Activated CD4-positive, alpha-beta T cell treated with anti-CD3 and anti-CD28 coated beads for 4 hours (primary cell): Measurements from ENCODE around the gene PBRM1.
"Not testable (repeated sequence)": the region's sequence is repeated elsewhere in the genome, so short reads cannot be mapped to it uniquely, and the experiment has no call there.

Experiments used
- DNase-seq, 2 donors: peaks; one replicate each; pipeline ENCODE4 v3.0.0-alpha.2; 2020

PBRM1 gene

DNA sequence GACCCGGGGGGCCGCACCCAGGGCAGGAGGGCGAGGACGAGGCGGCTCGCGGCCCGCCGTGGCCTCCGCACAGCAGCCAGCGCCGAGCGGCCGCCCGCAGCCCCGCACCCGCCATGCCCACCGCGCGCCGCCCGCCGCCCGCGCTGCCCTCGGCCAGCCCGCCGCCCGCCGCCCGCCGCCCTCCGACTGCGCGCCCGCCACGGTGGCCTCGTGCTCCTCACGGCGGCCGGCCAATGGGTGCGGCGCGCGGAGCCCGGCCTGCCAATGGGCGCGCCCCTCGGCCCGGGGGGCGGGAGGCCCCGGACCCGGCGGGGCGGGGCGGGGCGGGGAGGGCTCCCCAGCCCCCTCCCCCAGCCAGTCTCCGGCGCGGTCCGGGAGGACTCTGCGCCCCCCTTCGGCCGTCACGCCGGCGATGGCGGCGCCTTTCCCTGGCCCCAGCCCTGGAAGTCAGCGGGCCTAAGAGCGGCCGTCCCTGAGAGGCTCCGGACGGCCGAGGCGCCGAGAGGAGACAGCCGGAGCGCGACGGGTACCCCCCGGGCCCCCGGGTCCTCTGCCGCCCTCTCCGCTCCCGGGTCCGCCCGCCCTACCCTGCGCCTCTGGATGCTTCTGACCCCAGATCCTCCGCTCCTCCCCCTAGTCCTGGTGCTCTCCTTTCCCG, 152.0 kb downstream of the PBRM1 start, which contains the start of gene NT5DC2:
TSS of gene NT5DC2 (minus strand) at position 235 of the 658 bp plus-strand sequence. CDS start at position 115, 120 bp downstream.
- DNase-seq, result peak; percentile 57 to 65

DNA sequence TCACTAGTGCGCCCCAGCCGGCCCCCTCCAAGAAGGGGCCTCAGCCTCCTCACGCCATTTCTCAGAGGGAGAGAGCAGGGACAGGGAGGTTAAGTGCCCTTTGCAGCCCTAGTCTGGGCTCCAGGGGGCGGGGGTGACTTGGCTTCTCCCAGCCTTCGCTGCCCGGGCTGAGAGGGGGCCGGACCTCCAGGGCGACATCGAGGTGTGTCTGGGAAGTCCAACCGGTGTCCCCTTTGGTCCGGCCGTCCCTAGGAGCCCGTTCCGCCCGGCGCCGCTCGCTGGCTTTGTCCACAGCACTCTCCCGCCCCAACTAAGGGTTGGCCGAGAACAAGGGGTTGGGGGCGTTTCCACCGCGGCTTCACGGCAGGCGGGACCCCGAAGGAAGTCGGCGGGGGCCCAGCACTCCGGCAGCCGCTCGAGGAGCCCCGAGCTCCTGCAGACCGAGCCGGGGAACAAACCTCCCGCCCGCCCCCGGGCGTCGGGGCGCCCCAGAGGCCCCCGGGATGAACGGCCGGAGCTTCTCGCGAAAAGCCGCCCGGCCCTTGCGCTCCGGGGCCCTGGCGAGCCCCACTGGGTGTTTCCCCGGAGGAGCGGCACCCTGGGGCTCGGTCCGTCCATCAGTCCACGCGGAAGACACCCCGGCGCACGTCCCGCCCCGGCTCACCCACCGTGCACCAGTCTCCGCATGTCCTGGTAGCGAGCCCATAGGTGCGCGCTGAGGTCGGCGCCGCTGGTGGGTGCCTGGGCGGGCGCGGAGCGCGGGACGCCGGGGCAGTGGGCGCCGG, 152.7 kb downstream of the PBRM1 start:
- peak in 1 of 2 donors; percentile 22 for DNase-seq

DNA sequence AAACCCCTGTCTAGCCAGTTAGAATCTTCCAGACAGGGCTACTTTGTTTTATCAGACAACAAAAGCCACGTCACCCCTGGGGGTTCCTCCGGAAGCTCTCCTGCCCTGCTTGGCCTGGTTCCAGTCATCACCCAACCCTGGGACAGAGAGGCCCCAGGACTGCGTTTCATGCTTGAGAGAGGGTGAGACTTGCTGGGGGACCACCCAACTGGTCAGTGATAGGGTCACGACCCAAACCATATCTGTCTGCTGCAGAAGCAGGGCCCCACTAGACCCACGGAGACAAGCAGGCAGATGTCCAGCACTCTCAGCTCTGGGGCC, 153.2 kb downstream of the PBRM1 start:
- peak in 1 of 2 donors; percentile 26 for DNase-seq

DNA sequence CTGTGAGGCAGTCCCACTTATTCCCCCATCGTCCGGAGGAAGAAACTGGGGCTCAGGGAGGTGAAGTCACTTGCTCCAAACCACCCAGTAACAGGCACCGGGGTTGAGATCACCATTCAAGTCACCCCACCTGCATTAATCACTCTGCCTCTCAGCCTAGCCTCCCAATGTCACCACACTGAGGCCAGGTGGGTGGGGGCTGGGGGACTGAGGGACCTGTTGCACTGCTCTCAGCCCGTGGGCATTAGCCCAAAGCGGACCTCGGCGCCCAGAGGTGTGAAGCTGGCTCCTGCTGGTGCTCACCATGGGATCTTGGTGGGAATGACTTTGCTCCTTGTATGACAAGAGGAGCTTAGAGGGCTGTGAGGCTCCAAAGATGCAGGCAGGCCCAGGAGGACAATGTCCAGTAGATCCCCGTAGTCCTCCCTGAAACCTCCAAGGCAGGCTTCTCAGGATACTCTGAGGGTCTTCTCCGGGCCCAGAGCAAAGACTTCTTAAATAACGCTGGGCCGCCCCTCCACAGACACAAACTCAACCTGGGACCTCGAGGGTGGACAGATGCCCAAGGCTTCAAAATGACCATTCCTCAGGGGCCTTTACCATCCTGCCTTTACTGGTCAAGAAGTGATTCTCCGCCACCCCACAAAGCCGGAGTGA, 153.7 kb downstream of the PBRM1 start:
- DNase-seq, result no peak

DNA sequence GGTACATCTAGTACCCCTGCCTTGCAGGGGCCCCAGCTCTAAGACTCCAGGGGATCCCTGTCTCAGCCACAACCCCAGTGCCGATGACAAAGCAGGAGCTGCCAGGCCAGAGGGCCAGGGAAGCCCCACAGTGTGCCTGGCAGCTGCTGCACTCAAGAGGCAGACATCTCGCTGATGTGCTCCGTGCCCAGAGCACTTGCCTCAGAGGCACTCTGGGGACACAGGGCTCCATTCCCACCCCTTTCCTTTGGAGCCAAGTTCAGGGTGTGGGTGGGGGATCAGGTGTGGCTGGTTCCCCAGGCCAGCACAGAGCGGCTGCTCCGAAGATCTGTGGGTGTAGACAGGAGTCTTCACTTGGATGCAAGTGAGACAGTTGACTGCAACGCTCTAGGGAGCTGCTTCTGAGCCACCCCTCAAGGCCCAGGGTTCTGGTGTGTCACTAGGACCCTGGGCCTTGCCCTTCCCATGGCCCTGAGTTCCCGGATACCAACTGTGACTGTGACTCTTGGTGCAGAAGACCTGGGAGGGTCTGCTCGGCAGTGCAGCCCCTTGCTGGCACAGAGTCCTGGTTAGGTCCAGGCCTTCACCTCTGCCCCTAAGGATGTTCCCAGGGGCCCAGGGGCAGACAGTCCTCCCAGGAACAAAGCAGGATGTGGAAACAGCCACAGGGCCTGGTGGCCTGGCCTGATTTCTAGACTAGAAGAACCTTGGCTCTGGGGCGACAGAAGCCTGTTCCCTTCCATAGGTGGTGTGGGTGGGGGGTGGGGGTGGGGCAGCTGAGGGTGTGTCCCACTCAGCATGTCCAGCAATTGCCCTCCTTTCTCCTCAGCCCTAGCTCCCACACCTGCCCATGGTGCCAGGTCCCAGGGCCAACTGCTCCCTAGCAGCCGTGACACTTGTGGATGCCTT, 154.5 kb downstream of the PBRM1 start:
- DNase-seq, result no peak

DNA sequence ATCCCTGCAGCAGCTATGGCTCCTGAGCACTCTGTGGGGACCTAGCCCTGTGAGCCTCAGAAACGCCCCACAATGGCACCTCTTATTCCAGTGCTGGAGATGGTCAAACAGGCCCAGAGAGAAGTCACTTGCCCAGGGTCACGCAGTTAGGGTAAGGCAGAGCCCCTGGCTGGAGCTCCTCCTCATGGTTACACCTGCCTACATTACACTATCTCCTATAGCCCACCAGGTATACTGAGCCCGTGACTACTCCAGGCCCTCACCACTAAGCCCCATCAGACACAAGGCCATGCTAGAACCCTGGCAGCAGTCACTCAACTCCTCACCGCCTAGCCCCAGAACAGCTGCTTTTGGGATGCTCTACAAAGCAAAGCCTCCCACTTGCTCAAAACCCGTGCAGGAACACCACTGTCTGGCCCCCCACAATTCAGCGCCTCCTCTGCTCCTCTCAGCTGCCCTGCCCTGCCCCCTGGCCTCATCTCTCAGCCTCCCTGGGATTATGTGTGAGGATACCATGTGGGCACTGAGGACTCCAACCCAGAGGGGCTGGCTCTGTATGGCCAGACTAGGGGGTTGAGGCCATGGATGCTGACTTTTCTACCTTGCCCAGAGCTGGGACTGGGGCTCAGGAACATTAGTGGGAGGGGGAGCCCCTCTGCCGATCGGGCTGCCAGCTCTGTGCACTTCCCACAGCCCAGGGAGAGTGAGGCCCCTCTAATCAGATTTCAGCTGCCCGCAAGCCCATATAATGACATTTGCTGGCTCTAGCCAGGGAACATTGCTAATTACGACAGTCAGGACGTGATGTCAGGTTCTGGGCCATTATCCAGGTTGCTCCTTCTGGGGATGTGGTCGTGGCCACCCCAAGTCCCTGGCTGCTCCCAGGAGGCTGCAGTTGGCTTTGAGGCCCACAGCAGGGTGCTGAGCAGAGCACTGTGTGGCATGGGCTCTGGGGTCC, 156.1 kb downstream of the PBRM1 start:
- no peak for DNase-seq

DNA sequence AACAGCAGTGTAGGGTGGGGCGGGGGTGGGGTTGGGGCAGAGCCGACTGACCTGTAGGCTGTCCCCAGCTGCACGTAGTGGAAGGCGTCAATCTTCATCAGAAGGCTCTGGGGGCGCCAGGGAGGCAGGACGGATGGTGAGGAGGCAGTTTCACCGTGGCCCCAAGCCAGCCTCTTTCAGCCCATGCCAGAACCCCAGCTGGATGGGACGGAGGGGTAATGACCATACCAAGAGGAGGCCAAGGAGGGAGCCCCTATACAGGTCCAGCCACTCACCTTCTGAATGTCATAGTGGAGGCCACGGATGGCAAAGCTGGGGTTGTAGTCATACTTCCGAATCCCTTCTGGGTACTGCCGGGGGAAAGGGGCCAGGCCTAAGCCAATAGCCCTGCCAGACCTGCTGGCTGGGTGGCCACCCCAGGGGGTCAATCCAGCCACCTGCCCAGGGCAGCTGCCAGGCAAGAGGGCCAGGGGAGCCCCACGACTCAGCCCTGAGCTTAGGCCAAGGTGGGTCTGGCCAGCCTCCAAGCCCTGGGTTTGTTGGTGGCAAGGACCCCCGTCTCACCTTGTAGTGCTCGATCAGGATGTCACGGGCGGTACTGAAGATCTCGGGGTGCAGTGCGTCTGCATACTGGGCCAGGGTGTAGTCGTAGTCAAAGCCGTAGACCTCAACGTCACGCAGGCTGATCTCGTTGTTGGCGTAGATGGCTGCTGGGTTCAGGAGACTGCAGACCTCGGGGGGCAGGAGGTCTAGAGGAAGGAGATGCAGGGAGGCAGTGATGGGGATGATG, 156.9 kb downstream of the PBRM1 start:
- DNase-seq, result no peak

DNA sequence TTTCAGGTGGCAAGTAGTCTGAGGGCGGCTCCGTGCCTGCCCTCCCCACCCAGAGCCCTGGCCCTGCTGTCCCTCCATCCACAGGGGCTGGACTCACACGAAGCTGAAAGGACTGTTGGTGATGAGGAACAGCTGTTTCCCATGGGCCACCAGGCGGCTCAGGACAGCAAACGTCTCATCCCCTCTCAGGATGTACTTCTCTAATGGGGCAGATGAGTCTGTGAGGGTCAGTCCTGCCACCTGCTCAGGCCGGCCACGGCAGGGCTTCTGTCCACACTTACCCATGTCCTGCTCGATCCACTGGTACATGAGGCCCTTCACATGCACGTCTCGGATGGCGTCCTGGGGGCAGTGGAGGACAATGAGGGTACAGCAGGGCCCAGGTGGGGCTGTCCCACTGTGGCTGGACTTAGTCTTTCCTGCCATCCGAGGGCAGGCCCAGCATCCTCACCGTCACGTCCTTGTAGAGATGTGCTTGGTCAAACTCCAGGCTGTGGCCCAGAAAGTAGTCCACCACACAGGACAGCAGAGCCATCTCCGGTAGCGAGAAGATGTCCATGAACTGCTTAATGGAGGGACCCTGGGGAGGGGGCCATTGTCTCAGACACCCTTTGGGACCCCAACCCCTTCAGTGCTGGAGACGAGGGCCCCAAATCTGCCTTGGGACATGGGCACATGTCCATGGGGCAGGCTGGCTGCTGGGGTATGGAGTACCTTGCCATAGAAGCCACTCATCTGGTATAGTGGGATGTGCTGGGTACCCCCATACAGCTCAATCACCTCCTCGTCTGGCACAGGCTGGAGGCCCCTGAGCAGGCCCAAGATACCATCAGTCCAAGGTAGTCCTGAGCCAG, 157.8 kb downstream of the PBRM1 start:
- no peak for DNase-seq

DNA sequence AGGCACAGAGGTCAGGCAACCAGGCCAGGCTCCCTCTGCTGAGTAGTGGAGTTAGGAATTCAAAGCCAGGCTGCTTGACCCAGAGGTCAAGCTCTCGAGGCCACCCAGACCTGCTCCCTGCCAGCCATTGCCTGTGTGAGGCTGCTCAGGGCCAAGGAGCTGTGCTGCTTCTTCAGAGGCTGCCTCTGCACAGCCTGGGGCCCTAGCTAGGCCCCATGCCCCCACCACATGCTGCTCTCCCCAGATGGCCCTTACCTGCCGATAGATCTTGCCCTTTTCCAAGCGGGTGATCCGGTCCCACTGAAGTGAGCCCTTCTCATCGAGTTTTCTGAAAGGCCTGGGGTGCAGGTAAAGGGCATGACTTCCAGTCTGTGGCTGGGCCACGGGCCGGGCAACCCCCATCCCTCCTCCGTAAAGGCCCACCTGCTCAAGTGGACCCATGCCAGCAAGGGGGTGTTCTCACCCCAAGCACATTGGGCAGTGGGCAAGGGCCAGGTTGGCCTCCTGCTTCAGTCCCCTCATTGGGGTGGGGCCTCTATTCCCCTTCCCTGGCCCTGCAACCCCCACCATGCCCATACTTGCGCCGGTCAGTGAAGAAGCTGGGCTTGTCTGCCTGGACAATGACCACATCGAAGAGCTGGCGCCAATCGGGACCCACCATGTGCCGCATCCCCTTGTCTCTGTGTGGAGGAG, 158.5 kb downstream of the PBRM1 start:
- DNase-seq, result no peak

DNA sequence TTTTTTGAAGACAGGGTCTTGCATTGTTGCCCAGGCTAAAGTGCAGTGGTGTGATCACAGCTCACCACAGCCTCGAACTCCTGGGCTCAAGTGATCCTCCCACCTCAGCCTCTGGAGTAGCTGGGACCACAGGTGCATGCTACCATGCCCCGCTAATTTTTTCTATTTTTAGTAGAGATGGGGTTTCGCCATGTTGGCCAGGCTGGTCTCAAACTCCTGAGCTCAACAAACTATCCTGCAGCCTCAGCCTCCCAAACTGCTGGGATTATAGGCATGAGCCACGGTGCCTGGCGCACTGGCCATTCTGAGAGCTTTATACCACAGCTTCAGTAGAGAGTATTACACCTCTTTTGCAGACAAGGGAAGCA, 159.1 kb downstream of the PBRM1 start:
- not testable (repeated sequence) for DNase-seq

DNA sequence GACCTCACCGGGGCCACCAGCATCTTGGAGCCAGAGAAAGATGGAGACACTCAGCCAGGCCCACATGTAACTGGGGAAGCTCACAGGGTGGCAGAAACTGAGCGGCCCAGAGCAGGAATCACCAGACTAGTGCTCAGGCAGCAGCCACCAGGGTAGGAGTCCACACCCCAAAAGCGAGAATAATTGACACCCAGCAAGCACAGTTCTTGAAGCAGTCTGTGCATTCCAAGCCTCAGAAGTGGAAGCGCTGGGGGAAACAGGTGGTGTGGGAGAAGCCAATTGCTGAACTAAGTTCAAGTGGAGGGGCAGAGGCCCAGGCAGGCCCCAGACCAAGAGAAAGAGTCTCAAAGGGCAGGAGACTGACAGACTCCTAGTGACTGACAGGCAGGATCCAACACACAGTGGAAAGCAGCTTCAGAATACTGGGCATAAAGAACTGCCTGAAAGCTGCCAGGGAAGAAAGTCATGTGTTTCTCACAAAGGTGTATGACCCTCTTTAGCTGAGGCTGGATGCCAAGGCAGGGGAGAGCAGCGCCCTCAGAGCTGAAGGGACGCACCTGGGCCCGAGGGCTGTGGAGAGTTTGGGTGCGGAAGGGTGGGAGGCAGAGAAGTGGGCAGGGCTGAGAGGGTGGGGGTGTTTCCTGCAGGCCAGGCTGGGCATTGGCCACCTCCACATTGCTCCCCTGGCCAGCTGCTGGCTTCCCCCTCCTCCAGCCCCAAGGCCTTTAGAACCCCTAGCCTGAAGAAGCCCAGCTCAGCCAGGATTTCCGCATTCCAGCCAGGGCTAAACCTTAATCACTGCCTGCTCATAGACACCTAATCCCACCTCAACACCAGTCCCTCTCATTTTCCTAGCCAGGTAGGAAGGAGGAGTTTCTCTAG, 159.8 kb downstream of the PBRM1 start:
- no peak for DNase-seq

DNA sequence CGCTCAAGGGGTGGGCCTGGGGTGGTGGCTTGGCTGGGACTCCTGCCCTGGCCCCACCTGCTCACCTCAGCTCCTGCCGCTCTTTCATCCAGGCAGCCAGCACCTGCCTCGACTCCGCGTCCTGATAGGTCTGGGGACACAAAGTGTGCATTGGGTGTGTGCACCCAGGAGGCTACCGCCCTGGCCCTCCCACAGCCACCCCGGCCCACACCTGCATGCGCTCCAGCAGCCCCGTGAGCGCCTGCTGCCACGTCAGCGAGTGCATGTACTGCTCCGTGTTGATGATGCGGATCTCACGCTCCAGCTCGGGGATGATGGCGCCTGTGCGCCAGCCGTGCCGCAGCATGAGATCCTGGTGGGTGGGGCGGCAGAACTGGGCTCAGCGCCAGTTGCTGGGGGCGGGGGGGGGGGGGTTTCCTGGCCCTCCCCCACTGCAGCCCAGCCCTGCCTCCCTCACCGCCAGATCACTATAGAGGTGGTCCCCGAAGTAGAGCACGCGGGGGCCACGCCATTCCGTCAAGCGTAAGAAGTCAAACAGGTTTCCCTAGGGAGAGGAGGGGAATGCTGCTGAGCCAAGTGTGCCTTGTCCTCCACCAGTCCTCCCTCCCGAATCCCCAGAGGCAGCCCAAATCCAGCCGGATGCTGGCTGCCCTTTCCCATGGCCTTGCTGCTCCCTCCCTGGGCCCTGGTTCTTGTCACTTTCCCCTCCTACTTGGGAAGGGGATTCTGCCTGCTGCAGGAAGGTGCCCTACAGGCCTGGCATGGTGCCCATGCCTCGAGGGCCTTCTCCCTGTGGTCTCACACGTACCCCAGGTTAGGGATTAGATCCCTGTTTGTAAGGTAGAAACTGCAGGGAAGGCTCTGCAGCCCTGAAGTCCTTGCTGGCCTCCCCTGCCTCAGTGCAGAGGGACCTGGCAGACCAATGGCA, 160.7 kb downstream of the PBRM1 start:
- no peak for DNase-seq

DNA sequence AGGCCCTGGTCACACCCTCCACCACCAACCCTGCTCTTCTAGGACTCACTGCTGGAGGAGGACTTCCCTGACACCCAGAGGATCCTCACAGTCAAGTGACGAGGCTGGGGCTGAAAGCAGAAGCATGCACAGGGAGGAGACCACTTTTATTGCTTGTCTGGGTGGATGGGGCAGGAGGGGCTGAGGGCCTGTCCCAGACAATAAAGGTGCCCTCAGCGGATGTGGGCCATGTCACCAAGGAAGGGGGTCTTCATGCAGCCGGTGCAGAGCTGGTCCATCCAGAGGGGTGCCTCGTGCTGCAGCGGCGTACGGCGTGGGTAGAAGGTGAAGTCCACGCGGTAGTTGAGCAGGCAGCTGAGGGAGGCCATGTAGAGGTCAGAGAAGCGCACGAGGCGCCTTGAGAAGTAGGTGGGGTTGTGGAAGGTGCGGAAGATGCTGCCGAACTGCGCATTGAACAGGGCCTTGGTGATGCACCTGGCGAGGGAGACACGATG, 161.4 kb downstream of the PBRM1 start:
- no peak for DNase-seq

DNA sequence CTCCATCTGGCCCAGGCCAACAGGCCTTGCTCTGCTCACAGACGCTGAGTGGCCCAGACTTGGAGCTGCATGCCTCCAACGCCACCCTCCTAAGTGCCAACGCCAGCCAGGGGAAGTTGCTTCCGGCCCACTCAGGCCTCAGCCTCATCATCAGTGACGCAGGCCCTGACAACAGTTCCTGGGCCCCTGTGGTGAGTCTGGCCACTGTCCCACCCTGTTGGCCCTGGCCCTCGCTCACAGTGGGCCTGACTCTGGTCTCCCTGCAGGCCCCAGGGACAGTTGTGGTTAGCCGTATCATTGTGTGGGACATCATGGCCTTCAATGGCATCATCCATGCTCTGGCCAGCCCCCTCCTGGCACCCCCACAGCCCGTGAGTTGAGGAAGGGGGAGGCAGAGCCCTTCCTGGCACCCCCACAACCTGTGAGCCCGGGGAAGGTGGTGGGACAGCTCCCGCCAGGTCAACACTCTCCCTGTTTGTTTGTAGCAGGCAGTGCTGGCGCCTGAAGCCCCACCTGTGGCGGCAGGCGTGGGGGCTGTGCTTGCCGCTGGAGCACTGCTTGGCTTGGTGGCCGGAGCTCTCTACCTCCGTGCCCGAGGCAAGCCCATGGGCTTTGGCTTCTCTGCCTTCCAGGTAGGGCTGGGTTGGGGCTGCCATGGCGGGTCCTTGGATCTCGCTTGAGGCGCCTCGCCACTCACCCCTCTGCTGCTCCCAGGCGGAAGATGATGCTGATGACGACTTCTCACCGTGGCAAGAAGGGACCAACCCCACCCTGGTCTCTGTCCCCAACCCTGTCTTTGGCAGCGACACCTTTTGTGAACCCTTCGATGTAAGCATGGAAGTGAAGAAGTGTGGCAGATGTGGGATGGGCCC, 162.1 kb downstream of the PBRM1 start:
- no peak for DNase-seq

DNA sequence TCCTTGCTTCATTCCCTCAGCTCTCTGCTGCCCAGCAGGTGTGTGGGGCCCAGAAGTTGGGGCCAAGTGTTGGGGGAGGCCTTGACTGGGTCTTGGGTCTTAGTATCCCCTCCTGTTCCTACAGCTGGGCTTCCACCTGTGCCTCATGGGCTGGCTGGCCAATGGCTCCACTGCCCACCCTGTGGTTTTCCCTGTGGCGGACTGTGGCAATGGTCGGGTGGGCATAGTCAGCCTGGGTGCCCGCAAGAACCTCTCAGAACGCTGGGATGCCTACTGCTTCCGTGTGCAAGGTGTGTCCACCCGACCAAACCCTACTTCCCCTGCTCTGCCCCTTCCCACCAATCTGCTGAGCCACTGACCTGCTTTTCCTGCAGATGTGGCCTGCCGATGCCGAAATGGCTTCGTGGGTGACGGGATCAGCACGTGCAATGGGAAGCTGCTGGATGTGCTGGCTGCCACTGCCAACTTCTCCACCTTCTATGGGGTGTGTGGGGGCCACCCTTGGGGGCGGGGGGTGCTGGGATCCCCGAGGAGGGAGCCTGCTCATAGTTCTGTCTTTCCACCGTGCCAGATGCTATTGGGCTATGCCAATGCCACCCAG, 163.0 kb downstream of the PBRM1 start:
- DNase-seq, result no peak
